ENCODE results near the gene OPA3.

DNA sequence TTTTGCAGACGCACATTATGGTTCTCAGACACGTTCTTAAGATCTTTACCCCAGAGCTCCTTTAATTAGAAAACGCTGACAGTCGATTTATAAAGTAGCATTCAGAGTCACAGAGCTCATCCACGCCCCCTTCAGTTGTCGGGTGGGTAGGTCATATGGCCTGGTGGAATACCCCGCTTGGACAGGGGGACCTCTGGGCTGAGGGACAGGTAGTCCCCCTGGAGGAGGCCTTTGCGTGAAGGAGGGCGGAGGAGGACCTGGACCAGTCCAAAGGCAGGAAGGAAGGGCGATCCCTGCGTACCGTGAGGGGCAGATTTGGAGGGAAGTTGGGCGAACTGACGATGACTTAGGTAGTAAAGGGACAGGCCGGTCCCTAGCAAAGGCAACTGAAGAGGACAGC lies 56.9 kb downstream of the OPA3 start:
- no peak for TF ChIP-seq POLR2A (IDR thresholded peaks at IDR 0.05)
- TF ChIP-seq, protein P1, sequence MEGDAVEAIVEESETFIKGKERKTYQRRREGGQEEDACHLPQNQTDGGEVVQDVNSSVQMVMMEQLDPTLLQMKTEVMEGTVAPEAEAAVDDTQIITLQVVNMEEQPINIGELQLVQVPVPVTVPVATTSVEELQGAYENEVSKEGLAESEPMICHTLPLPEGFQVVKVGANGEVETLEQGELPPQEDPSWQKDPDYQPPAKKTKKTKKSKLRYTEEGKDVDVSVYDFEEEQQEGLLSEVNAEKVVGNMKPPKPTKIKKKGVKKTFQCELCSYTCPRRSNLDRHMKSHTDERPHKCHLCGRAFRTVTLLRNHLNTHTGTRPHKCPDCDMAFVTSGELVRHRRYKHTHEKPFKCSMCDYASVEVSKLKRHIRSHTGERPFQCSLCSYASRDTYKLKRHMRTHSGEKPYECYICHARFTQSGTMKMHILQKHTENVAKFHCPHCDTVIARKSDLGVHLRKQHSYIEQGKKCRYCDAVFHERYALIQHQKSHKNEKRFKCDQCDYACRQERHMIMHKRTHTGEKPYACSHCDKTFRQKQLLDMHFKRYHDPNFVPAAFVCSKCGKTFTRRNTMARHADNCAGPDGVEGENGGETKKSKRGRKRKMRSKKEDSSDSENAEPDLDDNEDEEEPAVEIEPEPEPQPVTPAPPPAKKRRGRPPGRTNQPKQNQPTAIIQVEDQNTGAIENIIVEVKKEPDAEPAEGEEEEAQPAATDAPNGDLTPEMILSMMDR (IDR thresholded peaks at IDR 0.05), result no peak
